B cell (primary cell): ENCODE measurements around the gene UBE2D3.

Source experiments
- EZH2 ChIP-seq: IDR thresholded peaks from 2 replicates; pipeline ENCODE4 v1.6.1; 2012; ENCODE audit warnings: borderline replicate concordance, low read depth, mild to moderate bottlenecking, moderate library complexity, low read length; ENCODE audit not compliant: insufficient read depth, poor library complexity, severe bottlenecking
- TF ChIP-seq, protein P1 (sequence below): fragments of 200-600 bp; IDR thresholded peaks from one replicate; pipeline ENCODE4 v1.8.0; 2022; ENCODE audit warnings: antibody characterized with exemption, mild to moderate bottlenecking

DNA sequence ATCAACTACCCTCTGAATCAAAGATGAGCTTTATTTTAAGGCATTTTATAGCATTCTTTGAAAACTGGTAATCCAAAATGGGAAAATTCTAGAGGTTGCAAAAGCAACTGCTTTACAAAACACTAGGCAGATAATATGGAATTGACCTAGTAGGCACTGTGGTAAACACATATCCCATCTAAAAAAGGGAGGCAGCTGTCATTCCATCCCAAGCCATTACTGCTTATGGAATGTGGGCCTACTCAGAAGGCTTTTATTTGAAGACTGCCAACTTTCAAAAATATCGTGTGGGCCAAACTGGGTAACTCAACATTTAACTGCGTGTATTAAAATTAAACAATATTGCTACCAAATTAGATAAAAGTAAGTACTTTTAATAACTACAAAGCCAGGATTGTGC lies 19.3 kb downstream of the UBE2D3 start:
- TF ChIP-seq, protein P1, sequence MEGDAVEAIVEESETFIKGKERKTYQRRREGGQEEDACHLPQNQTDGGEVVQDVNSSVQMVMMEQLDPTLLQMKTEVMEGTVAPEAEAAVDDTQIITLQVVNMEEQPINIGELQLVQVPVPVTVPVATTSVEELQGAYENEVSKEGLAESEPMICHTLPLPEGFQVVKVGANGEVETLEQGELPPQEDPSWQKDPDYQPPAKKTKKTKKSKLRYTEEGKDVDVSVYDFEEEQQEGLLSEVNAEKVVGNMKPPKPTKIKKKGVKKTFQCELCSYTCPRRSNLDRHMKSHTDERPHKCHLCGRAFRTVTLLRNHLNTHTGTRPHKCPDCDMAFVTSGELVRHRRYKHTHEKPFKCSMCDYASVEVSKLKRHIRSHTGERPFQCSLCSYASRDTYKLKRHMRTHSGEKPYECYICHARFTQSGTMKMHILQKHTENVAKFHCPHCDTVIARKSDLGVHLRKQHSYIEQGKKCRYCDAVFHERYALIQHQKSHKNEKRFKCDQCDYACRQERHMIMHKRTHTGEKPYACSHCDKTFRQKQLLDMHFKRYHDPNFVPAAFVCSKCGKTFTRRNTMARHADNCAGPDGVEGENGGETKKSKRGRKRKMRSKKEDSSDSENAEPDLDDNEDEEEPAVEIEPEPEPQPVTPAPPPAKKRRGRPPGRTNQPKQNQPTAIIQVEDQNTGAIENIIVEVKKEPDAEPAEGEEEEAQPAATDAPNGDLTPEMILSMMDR = no peak
- no peak for TF ChIP-seq EZH2
